Prostate gland (tissue), 2 donors: ENCODE results near the gene VOPP1.

Source experiments
- CTCF ChIP-seq, 4 experiments: fragments of 200-600 bp in 2 of 4; fragments of 450-650 bp in 2 of 4; sonication (generic) in 2 of 4; IDR thresholded peaks; 1 replicate in 3 of 4; 2 replicates in 1 of 4; pipeline ENCODE4 v1.5.1; 2016 to 2019; ENCODE audit warnings: antibody characterized with exemption in 4 of 4, mild to moderate bottlenecking in 2 of 4, moderate library complexity in 2 of 4
- POLR2AphosphoS5 ChIP-seq: sonication (generic); formaldehyde crosslinking; IDR thresholded peaks from one replicate; pipeline ENCODE4 v1.6.1; 2017; ENCODE audit warnings: antibody characterized with exemption

GRCh38 chr7:55465691-55466090 lies 106.6 kb downstream of the VOPP1 start:
- TF ChIP-seq POLR2AphosphoS5 (no peak), CTCF (IDR thresholded peaks at IDR 0.05) (no peak)
